RWPE1 (cell line): ENCODE measurements around the gene SCAMP2.
"Not testable (repeated sequence)": the region's sequence is repeated elsewhere in the genome, so short reads cannot be mapped to it uniquely, and the experiment has no call there.

ENCODE experiments used
- CTCF ChIA-PET: fragments of 350-600 bp; sonication (Branson Sonifier 250); formaldehyde crosslinking; extraction: SDS; loops from one replicate; lab custom pipeline; 2021; lab: Yijun Ruan, JAX
- POLR2A ChIA-PET: fragments of 400-600 bp; formaldehyde crosslinking; extraction: SDS; loops from one replicate; lab custom pipeline; 2020; ENCODE audit warnings: antibody characterized with exemption; ENCODE audit not compliant: low non-redundant PET; lab: Yijun Ruan, JAX
- DNase-seq: peaks from one replicate; pipeline ENCODE4 v3.0.0; 2012; ENCODE audit warnings: low spot score
- H3K27ac ChIP-seq: fragments of 450-650 bp; 2 replicates; pipeline ENCODE4 v1.5.1; 2017
- TF ChIP-seq, protein P1 (sequence below): fragments of 450-650 bp; conservative IDR thresholded peaks from 2 replicates; pipeline ENCODE4 v1.5.1; 2017; ENCODE audit warnings: low read depth, mild to moderate bottlenecking

SCAMP2 gene, protein sequence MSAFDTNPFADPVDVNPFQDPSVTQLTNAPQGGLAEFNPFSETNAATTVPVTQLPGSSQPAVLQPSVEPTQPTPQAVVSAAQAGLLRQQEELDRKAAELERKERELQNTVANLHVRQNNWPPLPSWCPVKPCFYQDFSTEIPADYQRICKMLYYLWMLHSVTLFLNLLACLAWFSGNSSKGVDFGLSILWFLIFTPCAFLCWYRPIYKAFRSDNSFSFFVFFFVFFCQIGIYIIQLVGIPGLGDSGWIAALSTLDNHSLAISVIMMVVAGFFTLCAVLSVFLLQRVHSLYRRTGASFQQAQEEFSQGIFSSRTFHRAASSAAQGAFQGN

DNA sequence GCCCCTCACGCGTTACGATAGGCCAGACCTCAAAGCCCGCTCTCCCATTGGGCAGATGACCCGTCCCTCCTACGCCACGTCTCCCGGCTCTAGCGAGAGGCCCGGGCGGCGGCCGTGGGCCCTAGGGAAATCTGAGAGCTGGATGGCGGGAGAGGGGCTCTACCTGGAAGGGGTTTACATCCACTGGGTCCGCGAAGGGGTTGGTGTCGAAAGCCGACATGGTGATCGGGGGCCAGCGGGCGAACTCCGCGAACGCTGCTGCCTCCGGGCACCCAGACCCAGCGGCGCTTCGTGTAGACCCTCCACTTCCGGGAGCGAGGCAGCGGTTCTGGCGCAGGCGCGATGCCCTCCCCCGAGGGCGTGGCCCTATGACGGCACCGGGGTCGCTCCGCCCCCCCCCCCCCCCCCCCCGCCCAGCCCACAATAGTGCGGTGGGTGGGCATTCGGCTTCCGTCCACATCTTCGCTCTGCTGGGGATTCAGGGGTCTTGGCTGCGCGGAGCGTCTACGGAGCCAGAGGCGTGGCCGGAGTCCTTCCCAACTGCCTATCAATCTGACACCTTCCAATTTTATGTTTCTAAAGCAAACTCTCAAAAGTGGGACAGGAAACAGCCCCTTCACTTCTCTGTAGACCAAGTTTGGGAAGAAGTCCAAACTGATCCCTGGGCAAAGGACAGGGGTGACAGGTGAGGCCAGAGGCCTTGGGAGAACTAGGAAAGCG lies at the start of gene SCAMP2:
Gene SCAMP2, minus strand, starts transcription at position 330 of the 720 bp plus-strand sequence. Its CDS starts 110 bp downstream, at position 220.
- ChIA-PET CTCF (no interaction called here), POLR2A (no interaction called here)
- peak; percentile 97 for DNase-seq
- TF ChIP-seq, protein P1, sequence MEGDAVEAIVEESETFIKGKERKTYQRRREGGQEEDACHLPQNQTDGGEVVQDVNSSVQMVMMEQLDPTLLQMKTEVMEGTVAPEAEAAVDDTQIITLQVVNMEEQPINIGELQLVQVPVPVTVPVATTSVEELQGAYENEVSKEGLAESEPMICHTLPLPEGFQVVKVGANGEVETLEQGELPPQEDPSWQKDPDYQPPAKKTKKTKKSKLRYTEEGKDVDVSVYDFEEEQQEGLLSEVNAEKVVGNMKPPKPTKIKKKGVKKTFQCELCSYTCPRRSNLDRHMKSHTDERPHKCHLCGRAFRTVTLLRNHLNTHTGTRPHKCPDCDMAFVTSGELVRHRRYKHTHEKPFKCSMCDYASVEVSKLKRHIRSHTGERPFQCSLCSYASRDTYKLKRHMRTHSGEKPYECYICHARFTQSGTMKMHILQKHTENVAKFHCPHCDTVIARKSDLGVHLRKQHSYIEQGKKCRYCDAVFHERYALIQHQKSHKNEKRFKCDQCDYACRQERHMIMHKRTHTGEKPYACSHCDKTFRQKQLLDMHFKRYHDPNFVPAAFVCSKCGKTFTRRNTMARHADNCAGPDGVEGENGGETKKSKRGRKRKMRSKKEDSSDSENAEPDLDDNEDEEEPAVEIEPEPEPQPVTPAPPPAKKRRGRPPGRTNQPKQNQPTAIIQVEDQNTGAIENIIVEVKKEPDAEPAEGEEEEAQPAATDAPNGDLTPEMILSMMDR: no peak
- H3K27ac ChIP-seq: peak within 1 kb of the TSS; percentile 77

DNA sequence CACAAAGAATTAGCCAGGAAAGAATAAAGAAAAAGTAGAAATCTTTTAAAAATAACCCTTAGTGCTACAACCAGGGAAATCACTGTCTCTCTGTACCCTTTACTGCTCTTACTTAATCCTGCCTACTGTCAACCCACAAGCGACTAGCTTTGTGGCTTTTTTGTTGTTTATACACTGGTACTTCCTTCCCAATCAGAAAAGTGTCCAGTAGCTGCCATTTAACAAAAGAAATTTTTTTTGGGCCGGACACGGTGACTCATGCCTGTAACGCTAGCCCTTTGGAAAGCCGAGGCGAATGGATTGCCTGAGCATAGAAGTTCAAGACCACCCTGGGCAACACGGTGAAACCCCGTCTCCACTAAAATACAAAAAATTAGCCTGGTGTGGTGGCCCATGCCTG lies 47.3 kb upstream of the SCAMP2 start:
- no peak overlapping the region for H3K27ac ChIP-seq
- ChIA-PET POLR2A (no interaction called here), CTCF (interaction anchor here (0.6 kb wide), 2 partner anchors 86 to 477 kb away, joined by 3 read pairs; no protein-coding TSS in a partner anchor)
- TF ChIP-seq, protein P1: no peak
- no peak for DNase-seq

DNA sequence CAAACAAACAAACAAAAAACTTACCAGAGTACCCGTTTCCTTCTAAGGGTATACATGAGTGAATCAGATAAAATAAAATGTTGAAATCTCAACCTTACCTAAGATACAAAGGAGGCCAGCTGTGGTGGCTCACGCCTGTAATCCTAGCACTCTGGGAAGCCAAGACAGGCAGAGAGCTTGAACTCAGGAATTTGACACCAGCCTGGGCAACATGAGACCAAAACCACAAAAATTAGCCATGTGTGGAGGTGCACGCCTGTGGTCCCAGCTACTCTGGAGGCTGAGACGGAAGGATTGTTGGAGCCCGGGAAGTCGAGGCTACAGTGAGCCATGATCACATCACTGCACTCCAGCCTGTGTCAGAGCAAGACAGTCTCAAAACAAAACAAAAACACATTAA lies 44.5 kb upstream of the SCAMP2 start:
- no peak overlapping the region for H3K27ac ChIP-seq
- POLR2A ChIA-PET: interaction anchor here (0.6 kb wide), 1 partner anchor 64 kb away, joined by 3 read pairs; no protein-coding TSS in a partner anchor
- CTCF ChIA-PET: interaction anchor here (0.7 kb wide), 1 partner anchor 33 kb away, joined by 6 read pairs; no protein-coding TSS in a partner anchor
- TF ChIP-seq, protein P1: no peak
- DNase-seq: no peak

DNA sequence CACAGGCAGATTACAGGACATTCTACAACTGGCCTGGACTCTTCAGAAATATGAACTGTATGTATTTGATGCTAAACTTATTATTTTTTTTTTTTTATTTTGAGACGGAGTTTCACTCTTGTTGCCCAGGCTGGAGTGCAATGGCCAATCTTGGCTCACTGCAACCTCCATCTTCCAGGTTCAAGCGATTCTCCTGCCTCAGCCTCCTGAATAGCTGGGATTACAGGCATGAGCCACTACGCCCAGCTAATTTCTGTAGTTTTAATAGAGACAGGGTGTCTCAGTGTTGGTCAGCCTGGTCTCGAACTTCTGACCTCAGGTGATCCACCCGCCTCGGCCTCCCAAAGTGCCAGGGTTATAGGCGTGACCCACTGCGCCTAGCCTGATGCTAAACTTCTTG lies 40.6 kb upstream of the SCAMP2 start:
- POLR2A ChIA-PET, DNase-seq, H3K27ac ChIP-seq: not testable (repeated sequence)
- CTCF ChIA-PET: interaction anchor here (0.6 kb wide), 1 partner anchor 9 kb away, joined by 8 read pairs; no protein-coding TSS in a partner anchor

DNA sequence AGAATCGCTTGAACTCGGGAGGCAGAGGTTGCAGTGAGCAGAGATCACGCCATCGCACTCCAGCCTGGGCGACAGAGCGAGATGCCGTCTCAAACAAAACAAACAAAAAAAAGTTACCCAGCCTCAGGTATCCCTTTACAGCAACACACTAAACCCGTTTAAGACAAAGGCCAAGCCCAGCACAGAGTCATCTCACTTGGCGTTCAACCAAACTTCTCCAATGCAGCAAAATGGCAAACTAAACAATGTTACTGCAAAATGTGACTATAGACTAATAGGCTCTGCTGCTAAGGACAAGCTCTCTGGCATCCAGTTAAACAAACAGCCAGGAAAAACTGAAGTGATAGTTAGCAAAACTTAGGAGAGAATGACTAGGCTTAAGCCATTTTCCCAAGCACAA lies 39.9 kb upstream of the SCAMP2 start:
- ChIA-PET CTCF (no interaction called here), POLR2A (no interaction called here)
- no peak for DNase-seq
- peak overlapping the region; percentile 30 for H3K27ac ChIP-seq
- TF ChIP-seq, protein P1: no peak

DNA sequence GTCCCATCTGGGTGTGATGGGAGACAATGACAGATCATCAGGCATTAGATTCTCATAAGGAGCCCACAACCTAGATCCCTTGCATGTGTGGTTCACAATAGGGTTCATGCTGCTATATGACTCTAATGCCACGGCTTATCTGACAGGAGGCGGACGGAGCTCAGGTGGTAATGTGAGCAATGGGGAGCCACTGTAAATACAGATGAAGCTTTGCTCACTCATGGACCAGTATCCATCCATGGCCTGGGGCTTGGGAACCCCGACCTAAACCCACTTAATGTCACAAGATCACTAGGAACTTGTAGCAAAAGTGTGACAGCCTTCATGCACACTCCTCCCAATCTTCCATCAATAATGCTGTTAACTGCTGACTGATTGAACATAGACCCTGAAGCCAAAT lies 35.5 kb upstream of the SCAMP2 start:
- TF ChIP-seq, protein P1: no peak
- ChIA-PET CTCF (no interaction called here), POLR2A (no interaction called here)
- no peak for DNase-seq
- no peak overlapping the region for H3K27ac ChIP-seq
